T-helper 17 cell (primary cell): ENCODE results near the gene CCDC69. TPM values are rescaled to one million over a fixed set of nuclear protein-coding genes. Genes with fewer than 3 reads are reported as not detected.
"Not testable (repeated sequence)": the region's sequence is repeated elsewhere in the genome, so short reads cannot be mapped to it uniquely, and the experiment has no call there.

ENCODE experiments used
- ATAC-seq: fragments of 150-1000 bp; cut with Tn5 transposase; 2 replicates; pipeline ENCODE4 v1.10.0; 2021; ENCODE audit warnings: mild to moderate bottlenecking, moderate library complexity
- DNase-seq, 3 donors: peaks; one replicate each; pipeline versions ENCODE4 v3.0.0 to v3.0.0-alpha.2; 2020 to 2021
- H3K9me3 ChIP-seq: one replicate; pipeline ENCODE4 v1.7.0; 2013; ENCODE audit warnings: low read length, mild to moderate bottlenecking; ENCODE audit not compliant: control insufficient read depth, poor library complexity, severe bottlenecking
- H3K27ac Mint-ChIP-seq: one replicate; pipeline ENCODE4 v1.8.0; 2022; ENCODE audit warnings: mild to moderate bottlenecking, moderate library complexity, mixed read lengths
- H3K27me3 Mint-ChIP-seq: one replicate; pipeline ENCODE4 v1.8.0; 2022; ENCODE audit warnings: mixed read lengths
- H3K36me3 Mint-ChIP-seq: one replicate; pipeline ENCODE4 v1.8.0; 2022; ENCODE audit warnings: low read depth, mixed read lengths
- H3K4me1 Mint-ChIP-seq: one replicate; pipeline ENCODE4 v1.8.0; 2022; ENCODE audit warnings: mild to moderate bottlenecking, mixed read lengths
- H3K4me3 Mint-ChIP-seq: one replicate; pipeline ENCODE4 v1.8.0; 2022; ENCODE audit warnings: mild to moderate bottlenecking, moderate library complexity, mixed read lengths
- total RNA-seq, 4 donors: library from RNA in 2 of 4; stranded (reverse) in 2 of 4; gene quantifications; one replicate each; pipeline ENCODE4 v1.2.3 and lab custom pipeline; 2022 to 2026

The CCDC69 gene
- total RNA-seq (10 to 100 TPM; 74.7 to 82.5 TPM), total RNA-seq (lab: John Stamatoyannopoulos, UW) (104 to 173 reads per million in 2 donors)

GRCh38 chr5:151223447-151224264 is at the start of gene CCDC69:
CCDC69 (minus strand) TSS chr5:151224092; CDS start chr5:151223970, 122 bp downstream.
- H3K27ac Mint-ChIP-seq = peak within 1 kb of the TSS; percentile 100
- ATAC-seq (peak; percentile 63), DNase-seq (peak; percentile 33 to 44 (median 34))
- H3K9me3 ChIP-seq = no peaks in the 10 kb centered on the region
- H3K4me3 Mint-ChIP-seq = peak within 1 kb of the TSS; percentile 95
- peaks cover 46% of the 10 kb centered on the region for H3K4me1 Mint-ChIP-seq
- peaks cover 3% of the 10 kb centered on the region for H3K36me3 Mint-ChIP-seq
- no peaks in the 10 kb centered on the region for H3K27me3 Mint-ChIP-seq

GRCh38 chr5:151271336-151271735 is 47.4 kb upstream of the CCDC69 start:
- DNase-seq (no peak), ATAC-seq (no peak)
- Mint-ChIP-seq H3K36me3 (no peaks in the 10 kb centered on the region), H3K27me3 (no peaks in the 10 kb centered on the region), H3K4me1 (no peaks in the 10 kb centered on the region), H3K4me3 (no peak overlapping the region), H3K27ac (no peak overlapping the region)
- H3K9me3 ChIP-seq = no peaks in the 10 kb centered on the region

DNA sequence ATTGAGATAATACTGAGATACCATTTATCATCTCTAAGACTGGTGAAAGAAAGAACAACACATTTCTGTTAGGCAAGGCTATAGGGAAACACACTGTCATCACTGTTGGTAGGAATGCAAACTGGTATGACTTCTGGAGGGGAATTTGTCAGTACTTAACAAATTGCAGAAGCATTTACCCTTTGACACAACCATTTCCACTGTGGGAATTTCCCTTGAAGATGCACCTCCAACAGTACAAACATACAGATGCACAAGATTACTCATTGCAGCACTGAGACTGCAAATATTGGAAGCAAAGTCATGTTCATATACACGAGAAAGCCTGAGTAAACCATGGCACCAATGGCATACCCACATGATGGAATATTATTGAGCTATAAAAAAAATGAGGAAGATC is 46.7 kb upstream of the CCDC69 start:
- no peaks in the 10 kb centered on the region for H3K4me1 Mint-ChIP-seq
- ATAC-seq = no peak

GRCh38 chr5:151267491-151268260 is 43.8 kb upstream of the CCDC69 start:
- Mint-ChIP-seq H3K27ac (no peak overlapping the region), H3K36me3 (peaks cover 3% of the 10 kb centered on the region)

More for the DNA sequence above, 46.7 kb upstream of the CCDC69 start:
- no peaks in the 10 kb centered on the region for H3K27me3 Mint-ChIP-seq
- no peak overlapping the region for H3K4me3 Mint-ChIP-seq
- DNase-seq = no peak
- H3K36me3 Mint-ChIP-seq = no peaks in the 10 kb centered on the region
- no peaks in the 10 kb centered on the region for H3K9me3 ChIP-seq
- no peak overlapping the region for H3K27ac Mint-ChIP-seq

DNA sequence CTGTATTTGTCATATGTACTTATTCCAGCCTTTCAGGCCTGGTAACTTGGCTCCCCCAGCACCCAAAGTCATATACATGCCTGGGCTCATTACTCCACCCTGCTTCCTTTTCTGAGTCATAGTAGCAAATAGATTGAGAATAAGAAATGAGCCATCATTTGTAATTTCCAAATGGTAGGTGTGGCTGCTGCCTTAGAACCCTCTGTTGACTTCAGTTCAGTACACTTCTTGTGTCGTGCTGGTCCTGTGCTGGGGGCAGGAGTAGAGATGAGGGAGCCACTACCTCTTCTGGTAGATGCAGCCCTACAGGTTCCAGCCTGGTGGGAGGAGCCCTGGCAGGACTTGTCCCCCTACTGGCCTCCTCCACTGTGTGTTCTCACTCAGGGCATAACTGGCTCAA is 40.2 kb upstream of the CCDC69 start:
- no peak for ATAC-seq
- H3K27ac Mint-ChIP-seq = peak overlapping the region; percentile 69

More at GRCh38 chr5:151267491-151268260, 43.8 kb upstream of the CCDC69 start:
- Mint-ChIP-seq H3K4me3 (no peak overlapping the region), H3K27me3 (no peaks in the 10 kb centered on the region), H3K4me1 (peaks cover 7% of the 10 kb centered on the region)
- ATAC-seq (no peak), DNase-seq (no peak)
- H3K9me3 ChIP-seq = no peaks in the 10 kb centered on the region

GRCh38 chr5:151262532-151262931 is 38.6 kb upstream of the CCDC69 start:
- no peak overlapping the region for H3K4me3 Mint-ChIP-seq
- H3K4me1 Mint-ChIP-seq = peaks cover 17% of the 10 kb centered on the region
- ATAC-seq (no peak), DNase-seq (no peak)
- H3K36me3 Mint-ChIP-seq = peaks cover 3% of the 10 kb centered on the region
- no peak overlapping the region for H3K27ac Mint-ChIP-seq
- no peaks in the 10 kb centered on the region for H3K9me3 ChIP-seq
- H3K27me3 Mint-ChIP-seq = no peaks in the 10 kb centered on the region

More for the DNA sequence above, 40.2 kb upstream of the CCDC69 start:
- peaks cover 11% of the 10 kb centered on the region for H3K4me1 Mint-ChIP-seq
- DNase-seq = no peak
- no peaks in the 10 kb centered on the region for H3K9me3 ChIP-seq
- H3K36me3 Mint-ChIP-seq = peaks cover 3% of the 10 kb centered on the region
- no peaks in the 10 kb centered on the region for H3K27me3 Mint-ChIP-seq
- H3K4me3 Mint-ChIP-seq = no peak overlapping the region

DNA sequence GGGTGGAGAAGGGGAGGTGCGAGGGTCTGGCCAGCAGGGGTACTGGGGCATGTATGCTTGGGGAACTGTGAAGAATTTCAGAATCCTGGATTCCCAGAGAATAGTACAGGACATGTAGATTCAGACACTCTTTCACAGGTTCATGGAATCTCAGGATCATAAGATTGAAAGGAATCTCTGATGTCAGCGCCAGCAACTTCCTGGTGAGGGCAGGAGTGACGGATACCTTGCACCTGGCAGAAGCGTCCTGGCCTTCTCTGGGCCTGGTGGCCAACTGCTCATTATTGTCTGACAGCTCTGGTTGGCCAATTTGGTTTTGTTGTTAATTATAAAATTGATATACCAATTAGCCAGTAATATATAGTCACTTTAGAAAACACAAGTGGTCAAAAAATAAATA is 36.0 kb upstream of the CCDC69 start:
- Mint-ChIP-seq H3K27ac (no peak overlapping the region), H3K4me3 (no peak overlapping the region), H3K36me3 (peaks cover 2% of the 10 kb centered on the region), H3K4me1 (peaks cover 25% of the 10 kb centered on the region), H3K27me3 (no peaks in the 10 kb centered on the region)
- ATAC-seq (no peak), DNase-seq (no peak)
- no peaks in the 10 kb centered on the region for H3K9me3 ChIP-seq

DNA sequence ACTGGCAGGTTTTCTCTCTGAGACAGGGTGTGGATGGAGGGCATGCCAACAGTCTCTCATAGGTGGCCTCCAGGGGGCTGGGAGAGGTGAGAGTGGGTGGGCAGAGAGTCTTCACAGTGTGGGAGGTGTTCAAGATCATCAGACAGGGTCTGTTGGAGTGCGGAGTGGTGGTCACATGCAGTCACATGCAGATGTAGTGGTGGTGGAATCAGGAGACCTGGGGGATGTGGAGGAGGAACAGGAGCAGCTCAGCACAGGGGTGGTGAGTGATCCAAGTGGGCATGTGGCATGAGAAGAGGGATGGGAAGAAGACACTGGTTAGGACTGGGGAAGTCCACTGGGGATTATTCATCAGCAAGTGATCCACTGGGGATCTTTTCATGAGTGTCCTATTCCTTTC is 34.9 kb upstream of the CCDC69 start:
- no peaks in the 10 kb centered on the region for H3K27me3 Mint-ChIP-seq
- ATAC-seq (no peak), DNase-seq (no peak)
- H3K4me1 Mint-ChIP-seq = peaks cover 23% of the 10 kb centered on the region
- no peak overlapping the region for H3K4me3 Mint-ChIP-seq
- H3K36me3 Mint-ChIP-seq = no peaks in the 10 kb centered on the region
- H3K9me3 ChIP-seq = no peaks in the 10 kb centered on the region
- peak overlapping the region; percentile 14 for H3K27ac Mint-ChIP-seq

GRCh38 chr5:151258201-151258611 is 34.3 kb upstream of the CCDC69 start:
- no peaks in the 10 kb centered on the region for H3K9me3 ChIP-seq
- H3K27me3 Mint-ChIP-seq = no peaks in the 10 kb centered on the region
- DNase-seq (no peak), ATAC-seq (no peak)
- peak overlapping the region; percentile 14 for H3K27ac Mint-ChIP-seq
- H3K4me1 Mint-ChIP-seq = peaks cover 29% of the 10 kb centered on the region
- H3K4me3 Mint-ChIP-seq = no peak overlapping the region
- no peaks in the 10 kb centered on the region for H3K36me3 Mint-ChIP-seq

GRCh38 chr5:151257731-151258181 is 33.9 kb upstream of the CCDC69 start:
- Mint-ChIP-seq H3K4me1 (peaks cover 31% of the 10 kb centered on the region), H3K27me3 (no peaks in the 10 kb centered on the region), H3K27ac (peak overlapping the region; percentile 74), H3K36me3 (no peaks in the 10 kb centered on the region), H3K4me3 (peak overlapping the region; percentile 13)
- DNase-seq (no peak), ATAC-seq (no peak)
- H3K9me3 ChIP-seq = no peaks in the 10 kb centered on the region

DNA sequence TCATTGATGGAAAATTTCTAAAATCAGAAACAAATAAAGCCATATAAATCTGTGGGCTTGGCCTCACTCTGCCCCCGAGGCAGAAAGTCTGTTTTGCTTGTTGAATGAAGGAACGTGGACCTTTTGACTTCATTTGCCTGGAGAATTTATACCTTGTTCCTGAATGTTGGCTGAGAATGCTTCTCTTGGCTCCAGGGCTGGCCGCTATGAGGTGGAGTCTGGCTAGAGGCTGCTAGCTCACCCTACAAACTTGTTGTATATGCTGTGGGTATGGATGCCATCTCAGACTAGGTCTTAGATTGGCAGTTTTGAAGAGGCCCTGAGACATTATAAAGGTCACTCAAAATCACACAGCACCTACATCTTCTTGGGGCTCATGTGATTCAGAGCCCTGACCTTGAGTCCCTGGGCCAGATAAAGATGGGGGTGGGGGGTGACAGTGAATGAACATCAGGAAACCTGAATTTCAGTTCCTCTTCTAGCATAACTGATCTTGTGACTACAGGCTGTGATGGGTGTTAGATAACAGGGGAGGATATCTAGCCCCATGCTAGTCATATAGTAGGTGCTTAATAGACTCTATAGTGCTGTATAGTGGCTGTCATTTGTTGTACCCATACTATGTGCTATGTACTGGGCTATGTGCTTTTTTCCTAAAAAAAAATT is 31.9 kb upstream of the CCDC69 start:
- Mint-ChIP-seq H3K27ac (no peak overlapping the region), H3K27me3 (no peaks in the 10 kb centered on the region), H3K4me1 (peaks cover 35% of the 10 kb centered on the region), H3K4me3 (no peak overlapping the region), H3K36me3 (no peaks in the 10 kb centered on the region)
- no peaks in the 10 kb centered on the region for H3K9me3 ChIP-seq
- no peak for DNase-seq
- no peak for ATAC-seq

- H3K4me1 Mint-ChIP-seq = peaks cover 42% of the 10 kb centered on the region
- H3K9me3 ChIP-seq, H3K27ac Mint-ChIP-seq, H3K36me3 Mint-ChIP-seq, DNase-seq, ATAC-seq, H3K27me3 Mint-ChIP-seq, H3K4me3 Mint-ChIP-seq: not testable (repeated sequence)
Observed at GRCh38 chr5:151254990-151255389, 31.1 kb upstream of the CCDC69 start.

DNA sequence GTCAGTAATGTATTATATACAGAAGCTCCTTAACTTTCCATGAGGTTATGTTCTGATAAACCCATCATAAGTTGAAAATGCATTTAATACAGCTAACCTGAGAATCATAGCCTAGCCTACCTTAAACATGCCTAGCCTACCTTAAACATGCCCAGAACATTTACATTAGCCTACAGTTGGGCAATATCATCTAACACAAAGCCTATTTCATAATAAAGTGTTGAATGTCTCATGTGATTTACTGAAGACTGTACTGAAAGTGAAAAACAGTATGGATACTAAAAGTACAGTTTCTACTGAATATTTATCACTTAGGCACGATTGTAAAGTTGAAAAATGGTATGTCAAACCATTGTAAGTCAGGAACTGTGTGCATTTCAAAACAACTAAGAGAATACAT is 30.7 kb upstream of the CCDC69 start:
- no peak overlapping the region for H3K4me3 Mint-ChIP-seq

More for the DNA sequence above, 30.7 kb upstream of the CCDC69 start:
- Mint-ChIP-seq H3K36me3 (peaks cover 2% of the 10 kb centered on the region), H3K27ac (no peak overlapping the region), H3K27me3 (no peaks in the 10 kb centered on the region), H3K4me1 (peaks cover 41% of the 10 kb centered on the region)
- ATAC-seq = no peak
- H3K9me3 ChIP-seq = no peaks in the 10 kb centered on the region
- DNase-seq = no peak
